Activated naive CD4-positive, alpha-beta T cell treated with anti-CD3 and anti-CD28 coated beads, Interleukin-2, amount 50 U/mL, for 16 hours (primary cell): ENCODE measurements around the gene OTX1.
"Not testable (repeated sequence)": the region's sequence is repeated elsewhere in the genome, so short reads cannot be mapped to it uniquely, and the experiment has no call there.

ENCODE experiments used
- DNase-seq: peaks from one replicate; pipeline ENCODE4 v3.0.0-alpha.2; 2020

The OTX1 gene

DNA sequence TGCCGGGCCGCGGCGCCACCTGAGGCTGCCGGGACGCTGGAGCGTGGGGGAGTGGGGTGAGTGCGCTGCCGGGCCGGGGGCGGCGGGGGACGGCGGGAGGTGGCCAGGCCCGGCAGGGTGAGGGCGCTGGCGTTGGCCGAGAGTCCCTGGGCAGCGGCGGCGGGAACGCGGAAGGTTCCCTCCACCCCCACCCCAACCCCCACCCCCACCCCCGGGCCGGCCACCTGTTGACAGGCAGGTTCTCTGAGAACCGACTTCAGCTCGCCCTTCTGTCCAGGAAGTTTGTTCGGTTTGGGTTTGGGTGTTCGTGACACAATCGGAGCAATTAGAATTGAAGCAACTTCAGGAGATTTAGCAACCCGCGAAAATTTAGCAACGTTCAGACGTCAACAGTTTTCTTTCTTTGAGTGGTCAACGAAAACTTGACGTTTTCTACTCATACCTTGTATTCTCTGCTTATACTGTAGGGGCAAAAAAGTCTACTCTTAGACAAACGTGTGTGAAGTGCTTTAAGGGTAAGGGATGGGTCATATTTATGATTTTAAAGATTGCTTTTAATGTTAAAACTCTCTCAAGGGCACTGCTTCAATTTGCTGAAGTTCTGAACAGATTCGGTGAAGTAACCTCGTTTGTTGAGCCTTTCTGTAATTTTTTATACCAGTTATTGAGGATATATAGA lies 9.3 kb downstream of the OTX1 start:
- no peak for DNase-seq

- no peak for DNase-seq
Measured at GRCh38 chr2:63060472-63060991, 9.9 kb downstream of the OTX1 start.

- no peak for DNase-seq
Measured at GRCh38 chr2:63064197-63064596, 13.6 kb downstream of the OTX1 start.

DNA sequence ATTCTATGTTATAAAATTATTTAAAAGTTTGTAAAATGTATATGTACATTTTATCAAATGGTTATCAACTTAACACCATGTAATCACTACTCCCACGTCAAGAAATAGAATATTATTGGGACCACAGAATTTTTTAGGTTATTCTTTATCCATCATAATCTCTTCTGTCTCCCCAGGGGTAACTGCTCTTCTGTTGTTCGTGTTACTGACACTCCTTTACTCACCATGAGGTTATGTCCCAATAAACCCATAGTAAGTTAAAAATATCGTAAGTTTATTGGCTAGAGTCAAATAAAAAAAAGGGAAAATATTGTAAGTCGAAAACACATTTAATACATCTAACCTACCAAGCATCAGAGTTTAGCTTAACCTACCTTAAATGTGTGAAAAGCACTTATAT lies 14.0 kb downstream of the OTX1 start:
- no peak for DNase-seq

- DNase-seq: no peak
Measured at GRCh38 chr2:63066265-63066664, 15.6 kb downstream of the OTX1 start.

DNA sequence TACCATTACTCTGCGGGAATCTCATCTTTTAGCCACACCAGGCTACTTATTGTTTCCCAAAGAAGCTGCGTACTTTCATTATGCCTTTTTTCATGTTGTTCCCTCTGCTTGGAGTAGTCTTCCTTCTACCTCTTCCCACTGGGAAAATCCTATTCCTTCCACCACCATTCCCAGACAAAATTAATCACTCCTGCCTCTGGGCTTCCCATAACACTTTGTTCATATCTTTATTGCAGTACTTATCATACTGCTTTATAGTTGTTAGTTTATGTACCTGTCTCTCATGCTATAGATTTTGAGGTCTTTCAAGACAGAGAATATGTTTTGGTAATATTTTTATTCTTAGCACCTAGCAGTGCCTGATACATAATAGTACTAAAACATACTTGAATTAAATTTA lies 16.2 kb downstream of the OTX1 start:
- no peak for DNase-seq

DNA sequence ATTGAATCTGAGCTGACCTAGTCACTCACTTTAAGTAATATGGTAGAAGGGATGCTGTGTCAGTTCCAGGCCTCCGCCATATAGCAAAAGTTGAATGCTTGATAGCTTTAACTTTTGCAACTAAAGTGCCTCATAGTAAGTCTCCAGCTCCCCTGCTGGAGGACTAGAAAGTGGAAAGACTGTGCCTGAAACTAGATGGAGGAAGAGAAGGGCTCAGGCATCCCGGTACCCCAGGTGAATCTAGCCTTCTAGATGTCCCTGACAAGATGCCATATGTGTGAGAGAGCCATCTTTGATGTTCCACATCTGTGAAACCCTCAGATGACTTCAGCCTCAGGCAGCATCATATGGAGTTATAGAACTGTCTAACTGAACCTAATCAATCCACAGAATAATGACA lies 21.0 kb downstream of the OTX1 start:
- no peak for DNase-seq

GRCh38 chr2:63073994-63074393 lies 23.4 kb downstream of the OTX1 start:
- DNase-seq: no peak

- DNase-seq: not testable (repeated sequence)
Measured at GRCh38 chr2:63074399-63074798, 23.8 kb downstream of the OTX1 start.

DNA sequence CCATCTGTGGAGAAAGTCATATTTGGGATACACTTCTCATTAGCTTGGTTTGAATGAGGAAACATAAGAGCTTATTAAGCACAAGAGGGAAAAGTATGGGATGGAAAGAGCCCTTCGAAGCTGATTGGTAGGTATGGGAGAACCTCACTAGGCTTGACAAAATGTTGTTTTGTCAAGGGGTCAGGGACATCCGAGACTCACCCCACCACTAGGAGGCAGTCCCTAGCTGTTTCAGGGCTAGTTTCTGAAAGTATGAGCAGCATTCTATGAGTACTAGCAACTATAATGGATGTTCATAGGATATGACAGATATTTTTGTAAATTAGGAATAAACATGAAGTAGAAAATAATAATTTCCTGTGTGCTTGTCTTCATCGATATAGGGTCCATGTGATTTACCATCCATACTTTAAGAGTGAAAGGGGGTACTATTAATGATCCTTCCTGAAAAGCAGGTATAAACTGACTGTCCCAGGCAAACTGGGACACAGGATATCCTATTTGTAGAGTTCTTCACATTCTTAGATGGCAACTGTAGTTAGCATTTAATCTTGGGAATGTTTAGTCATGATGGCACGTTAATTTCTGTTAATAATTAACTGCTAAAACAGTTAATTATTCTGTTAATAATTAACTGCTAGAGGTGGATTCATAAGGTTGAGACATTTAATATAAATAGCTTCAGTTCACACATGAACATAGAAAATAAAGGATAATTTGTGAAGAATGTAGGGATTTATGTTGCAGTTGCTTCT lies 28.4 kb downstream of the OTX1 start:
- no peak for DNase-seq

- no peak for DNase-seq
Measured at GRCh38 chr2:63081404-63081803, 30.8 kb downstream of the OTX1 start.

DNA sequence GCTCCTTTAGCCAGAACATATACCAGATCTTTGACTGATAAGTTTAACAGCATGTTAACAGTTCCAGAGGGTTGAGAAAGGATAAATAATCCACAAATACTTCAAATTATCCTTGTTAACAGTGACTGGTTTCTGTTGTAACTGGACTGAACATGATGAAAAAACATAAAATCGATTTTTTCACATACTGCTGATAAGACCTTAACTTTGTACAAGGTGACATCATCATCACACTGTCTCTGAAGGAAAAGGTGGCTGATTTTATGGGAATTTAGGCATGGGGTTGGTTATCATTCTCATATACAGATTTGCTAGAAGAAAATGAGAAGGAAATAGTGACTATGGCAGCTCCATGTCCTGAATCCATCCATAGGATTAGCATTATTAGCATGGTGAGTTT lies 36.1 kb downstream of the OTX1 start:
- DNase-seq: no peak

GRCh38 chr2:63092401-63092800 lies 41.8 kb downstream of the OTX1 start:
- no peak for DNase-seq

DNA sequence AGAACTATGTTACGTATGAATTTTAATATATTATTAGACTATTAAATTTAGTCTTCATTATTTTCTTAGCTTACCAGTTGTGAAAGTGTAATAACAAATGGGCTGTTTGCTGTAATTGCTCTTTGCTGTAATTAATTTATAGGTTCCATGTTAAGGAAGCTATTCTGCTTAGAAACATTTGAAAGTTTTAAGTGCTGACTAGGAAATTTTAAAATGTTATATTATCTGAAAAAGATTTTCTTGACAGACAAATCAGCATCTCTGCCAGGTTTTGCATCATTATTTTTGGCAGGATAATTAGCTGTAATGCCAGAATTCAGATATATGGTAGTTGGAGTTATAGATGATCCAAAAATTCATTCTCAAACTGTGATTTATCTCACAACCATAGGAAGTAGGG lies 42.2 kb downstream of the OTX1 start:
- no peak for DNase-seq

- no peak for DNase-seq
Measured at GRCh38 chr2:63093502-63093901, 42.9 kb downstream of the OTX1 start.

DNA sequence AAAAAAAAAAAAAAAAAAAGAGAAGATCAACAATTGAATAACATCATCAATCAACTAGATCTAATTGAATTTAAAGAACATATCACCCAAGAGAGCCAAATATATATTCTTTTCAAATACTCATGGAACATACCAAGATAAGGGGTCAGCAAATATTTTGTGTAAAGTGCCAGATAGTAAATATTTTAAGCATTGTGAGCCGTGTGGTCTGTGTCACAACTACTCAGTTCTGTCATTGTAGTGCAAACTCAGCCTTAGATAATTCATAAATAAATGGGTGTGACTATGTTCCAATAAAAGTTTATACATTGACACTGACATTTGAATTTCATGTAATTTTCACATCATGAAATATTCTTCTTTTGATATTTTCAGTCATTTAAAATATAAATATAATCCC lies 45.9 kb downstream of the OTX1 start:
- no peak for DNase-seq

GRCh38 chr2:63099032-63099431 lies 48.4 kb downstream of the OTX1 start:
- no peak for DNase-seq

DNA sequence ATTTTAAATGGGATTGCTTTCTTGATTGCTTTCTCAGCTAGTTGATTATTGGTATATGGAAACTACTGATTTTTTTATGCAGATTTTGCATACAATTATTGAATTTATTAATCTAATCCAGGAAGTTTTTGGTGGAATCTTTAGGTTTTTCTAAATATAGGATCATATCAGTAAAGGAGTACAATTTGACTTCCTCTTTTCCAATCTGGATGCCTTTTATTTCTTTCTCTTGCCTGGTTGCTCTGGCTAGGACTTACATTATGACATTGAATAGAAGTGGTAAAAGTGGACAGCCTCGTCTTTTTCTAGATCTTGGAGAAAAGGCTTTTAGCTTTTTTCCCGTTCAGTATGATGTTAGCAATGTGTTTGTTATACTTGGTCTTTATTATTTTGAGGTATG lies 51.3 kb downstream of the OTX1 start:
- DNase-seq: no peak

GRCh38 chr2:63104482-63104881 lies 53.9 kb downstream of the OTX1 start:
- DNase-seq: no peak
